Kidney epithelial cell (primary cell): ENCODE results near the gene SNX25. TPM values are rescaled to one million over a fixed set of nuclear protein-coding genes. Genes with fewer than 3 reads are reported as not detected.
A peak's percentile ranks its signal among the peaks of the same experiment; 100 is the strongest.

ENCODE experiments used
- DNase-seq: peaks from one replicate; pipeline ENCODE4 v3.0.0-alpha.2; 2010; ENCODE audit warnings: low read depth
- H3K27me3 ChIP-seq: 2 replicates; pipeline ENCODE4 v1.6.0; 2011; ENCODE audit warnings: low read length; ENCODE audit not compliant: control insufficient read depth, insufficient read depth
- H3K36me3 ChIP-seq: 2 replicates; pipeline ENCODE4 v1.5.1; 2011; ENCODE audit warnings: low read length; ENCODE audit not compliant: control insufficient read depth, insufficient read depth
- H3K4me3 ChIP-seq: 2 replicates; pipeline ENCODE4 v1.5.1; 2011; ENCODE audit warnings: low read depth, mild to moderate bottlenecking, control low read depth, low read length
- total RNA-seq: library from RNA; depleted of rRNA; stranded (reverse); fragments of >200 nt; gene quantifications from 2 replicates; pipeline ENCODE4 v1.2.3, GENCODE V29; 2015
- TF ChIP-seq, protein P1 (sequence below): IDR thresholded peaks from 2 replicates; pipeline ENCODE4 v1.5.1; 2011; ENCODE audit warnings: mild to moderate bottlenecking, moderate library complexity, low read length, control low read depth, inconsistent platforms; ENCODE audit not compliant: insufficient read depth, poor library complexity, severe bottlenecking

SNX25 gene
- total RNA-seq, 1 donor from 2014 or later = 15.5 TPM

DNA sequence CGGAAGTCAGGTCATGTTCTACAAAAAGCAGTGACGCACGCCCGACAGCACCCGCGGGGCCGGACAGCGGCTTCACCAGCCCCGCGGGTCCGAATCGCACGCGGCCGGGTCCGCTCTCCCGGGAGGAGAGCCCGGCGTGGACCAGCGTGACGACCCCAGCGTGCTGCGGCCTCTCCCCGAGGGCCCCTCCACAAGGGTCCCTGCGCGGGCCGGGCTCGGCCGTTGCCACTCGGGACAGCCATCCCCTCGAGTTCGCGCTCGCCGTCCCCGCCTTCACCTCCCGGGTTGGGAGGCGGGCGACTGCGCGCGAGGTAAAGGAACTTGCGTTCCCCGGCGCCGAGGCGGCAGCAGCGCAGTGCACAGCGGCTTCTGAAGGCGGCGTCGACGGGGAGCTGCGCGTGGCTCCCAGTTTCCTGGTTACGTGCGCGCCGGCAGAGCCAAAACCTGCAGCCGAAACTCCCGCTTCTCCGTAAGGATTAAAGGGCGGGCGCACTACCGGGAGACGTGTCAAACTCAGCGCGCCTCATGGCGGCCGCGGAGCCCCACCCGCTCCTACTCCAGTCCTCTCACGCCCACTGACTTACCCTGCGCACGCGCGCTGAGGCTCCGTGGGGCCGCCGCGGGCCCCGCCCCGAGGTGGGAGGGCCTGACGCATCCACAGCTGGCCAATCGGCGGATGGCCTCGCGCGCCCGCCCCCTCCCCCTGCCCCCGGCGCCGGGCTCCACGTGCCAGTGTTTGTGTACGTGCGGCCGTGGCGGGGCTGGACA lies 186.7 kb downstream of the SNX25 start:
- TF ChIP-seq, protein P1, sequence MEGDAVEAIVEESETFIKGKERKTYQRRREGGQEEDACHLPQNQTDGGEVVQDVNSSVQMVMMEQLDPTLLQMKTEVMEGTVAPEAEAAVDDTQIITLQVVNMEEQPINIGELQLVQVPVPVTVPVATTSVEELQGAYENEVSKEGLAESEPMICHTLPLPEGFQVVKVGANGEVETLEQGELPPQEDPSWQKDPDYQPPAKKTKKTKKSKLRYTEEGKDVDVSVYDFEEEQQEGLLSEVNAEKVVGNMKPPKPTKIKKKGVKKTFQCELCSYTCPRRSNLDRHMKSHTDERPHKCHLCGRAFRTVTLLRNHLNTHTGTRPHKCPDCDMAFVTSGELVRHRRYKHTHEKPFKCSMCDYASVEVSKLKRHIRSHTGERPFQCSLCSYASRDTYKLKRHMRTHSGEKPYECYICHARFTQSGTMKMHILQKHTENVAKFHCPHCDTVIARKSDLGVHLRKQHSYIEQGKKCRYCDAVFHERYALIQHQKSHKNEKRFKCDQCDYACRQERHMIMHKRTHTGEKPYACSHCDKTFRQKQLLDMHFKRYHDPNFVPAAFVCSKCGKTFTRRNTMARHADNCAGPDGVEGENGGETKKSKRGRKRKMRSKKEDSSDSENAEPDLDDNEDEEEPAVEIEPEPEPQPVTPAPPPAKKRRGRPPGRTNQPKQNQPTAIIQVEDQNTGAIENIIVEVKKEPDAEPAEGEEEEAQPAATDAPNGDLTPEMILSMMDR = no peak
- no peaks in the 10 kb centered on the region for H3K36me3 ChIP-seq
- H3K27me3 ChIP-seq = no peaks in the 10 kb centered on the region
- peak overlapping the region; percentile 49 for H3K4me3 ChIP-seq
- DNase-seq = peak; percentile 85

DNA sequence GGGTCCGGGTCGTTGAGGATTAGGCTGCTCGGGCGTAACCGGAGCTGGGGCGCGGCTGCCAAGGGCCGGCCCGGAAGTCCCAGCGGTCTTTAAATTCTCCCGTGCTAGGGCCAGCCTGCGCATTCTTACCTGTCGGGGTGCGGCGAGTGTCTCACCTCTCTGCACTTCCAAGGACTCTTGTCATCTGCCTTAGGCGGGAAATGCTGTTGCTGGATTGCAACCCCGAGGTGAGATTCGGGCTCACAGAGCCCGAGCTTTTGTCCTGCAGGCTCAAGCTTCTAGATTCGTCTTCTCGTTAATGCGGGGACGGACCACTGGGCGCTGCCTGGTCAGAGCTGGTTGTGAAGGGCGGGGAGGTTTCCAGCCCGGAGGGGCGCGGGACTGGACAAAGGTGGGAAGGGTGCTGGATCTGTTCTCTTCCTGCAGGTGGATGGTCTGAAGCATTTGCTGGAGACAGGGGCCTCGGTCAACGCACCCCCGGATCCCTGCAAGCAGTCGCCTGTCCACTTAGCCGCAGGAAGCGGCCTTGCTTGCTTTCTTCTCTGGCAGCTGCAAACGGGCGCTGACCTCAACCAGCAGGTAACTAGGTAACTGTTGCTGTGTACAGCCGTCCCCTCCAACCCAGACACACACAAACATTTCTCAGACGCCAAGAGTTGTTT lies 187.5 kb downstream of the SNX25 start, which contains the start of gene ANKRD37:
ANKRD37 (plus strand) TSS at position 118 of the 662 bp plus-strand sequence; CDS start at position 201, 83 bp downstream.
- no peaks in the 10 kb centered on the region for H3K27me3 ChIP-seq
- peaks cover 2% of the 10 kb centered on the region for H3K36me3 ChIP-seq
- TF ChIP-seq, protein P1 = no peak
- peak within 1 kb of the TSS; percentile 49 for H3K4me3 ChIP-seq
- peak; percentile 50 for DNase-seq

DNA sequence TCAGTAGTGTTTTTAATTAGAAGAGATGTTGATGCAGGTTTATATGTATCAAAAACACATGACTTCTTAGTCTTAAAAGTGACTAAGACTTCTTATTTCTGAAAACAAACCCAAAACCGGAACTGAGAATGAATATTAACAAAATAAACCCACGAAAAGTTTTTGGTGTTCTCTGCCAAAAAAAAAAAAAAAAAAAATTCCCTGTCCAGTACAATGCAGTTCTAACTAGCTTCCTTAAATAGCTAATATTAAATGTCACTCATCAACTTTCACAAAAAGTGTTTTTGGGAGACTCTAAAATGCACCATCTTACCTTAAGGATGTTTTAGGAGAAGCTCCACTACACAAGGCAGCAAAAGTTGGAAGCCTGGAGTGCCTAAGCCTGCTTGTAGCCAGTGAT lies 189.2 kb downstream of the SNX25 start:
- TF ChIP-seq, protein P1 = no peak
- no peak for DNase-seq
- peaks cover 2% of the 10 kb centered on the region for H3K36me3 ChIP-seq
- no peak overlapping the region for H3K4me3 ChIP-seq
- H3K27me3 ChIP-seq = no peaks in the 10 kb centered on the region

DNA sequence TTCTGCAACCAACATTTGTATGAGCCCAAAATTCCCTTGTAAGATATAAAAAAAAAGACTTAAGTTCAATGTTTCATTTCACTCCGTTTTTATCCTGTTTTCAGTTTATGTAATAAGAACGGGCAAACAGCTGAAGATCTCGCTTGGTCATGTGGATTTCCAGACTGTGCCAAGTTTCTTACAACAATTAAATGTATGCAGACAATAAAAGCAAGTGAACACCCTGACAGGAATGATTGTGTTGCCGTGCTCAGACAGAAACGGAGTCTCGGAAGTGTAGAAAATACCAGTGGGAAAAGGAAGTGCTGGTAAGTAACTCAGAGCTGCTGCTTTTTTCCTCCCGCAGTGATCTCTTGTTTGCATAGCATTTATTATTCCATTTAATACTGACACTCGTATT lies 190.1 kb downstream of the SNX25 start:
- DNase-seq = no peak
- H3K36me3 ChIP-seq = peaks cover 2% of the 10 kb centered on the region
- H3K27me3 ChIP-seq = no peaks in the 10 kb centered on the region
- TF ChIP-seq, protein P1 = no peak
- no peak overlapping the region for H3K4me3 ChIP-seq

DNA sequence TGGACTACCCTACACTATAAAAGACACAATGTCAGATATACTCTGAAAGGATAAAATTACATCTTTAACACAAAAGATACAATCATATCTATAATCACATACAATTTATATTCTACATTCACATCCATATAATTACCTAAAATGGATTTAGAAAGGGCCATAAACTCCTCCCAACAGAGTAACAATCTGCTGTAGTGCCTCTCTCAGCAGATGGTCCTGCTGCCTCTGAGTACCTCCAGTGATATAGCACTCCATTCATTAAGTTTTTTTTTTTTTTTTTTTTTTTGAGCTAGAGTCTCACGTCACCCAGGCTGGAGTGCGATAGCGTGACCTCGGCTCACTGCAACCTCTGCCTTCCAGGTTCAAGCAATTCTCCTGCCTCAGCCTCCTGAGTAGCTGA lies 194.6 kb downstream of the SNX25 start:
- Histone ChIP-seq H3K27me3 (no peaks in the 10 kb centered on the region), H3K36me3 (peaks cover 2% of the 10 kb centered on the region), H3K4me3 (no peak overlapping the region)
- TF ChIP-seq, protein P1 = no peak
- no peak for DNase-seq
